GM19025 (cell line): Measurements from ENCODE around the gene MPZ.
A peak's percentile ranks its signal among the peaks of the same experiment; 100 is the strongest.
"Not testable (repeated sequence)": the region's sequence is repeated elsewhere in the genome, so short reads cannot be mapped to it uniquely, and the experiment has no call there.

ENCODE experiments used
- ATAC-seq: cut with Tn5 transposase; IDR thresholded peaks from one replicate; pipeline ENCODE4 v1.9.1; 2021; ENCODE audit warnings: mild to moderate bottlenecking, low read depth, moderate library complexity; ENCODE audit not compliant: unreplicated experiment

MPZ gene

DNA sequence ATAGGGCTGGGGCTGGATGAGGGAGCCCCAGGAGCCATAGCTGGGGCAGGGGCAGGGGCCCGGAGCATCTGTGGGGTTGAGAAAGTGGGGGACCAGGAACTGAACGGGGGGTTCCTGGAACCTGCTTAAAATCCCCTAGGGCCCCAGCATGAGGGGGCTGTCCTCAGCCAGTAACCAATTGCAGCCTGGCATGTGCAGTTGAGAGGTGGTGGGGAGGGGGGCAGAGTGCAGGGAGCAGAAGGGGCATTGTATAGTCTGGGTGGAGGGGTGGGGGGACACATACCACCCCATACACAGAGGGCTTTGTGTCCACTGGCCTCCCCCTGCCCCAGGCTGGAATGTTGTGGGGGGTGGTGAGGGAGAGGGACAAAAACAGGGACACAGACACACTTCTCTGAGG lies at the start of gene MPZ:
Gene MPZ (minus strand): TSS at position 101 of the 400 bp plus-strand sequence. CDS start 63 bp downstream, at position 38.
- ATAC-seq = no peak

DNA sequence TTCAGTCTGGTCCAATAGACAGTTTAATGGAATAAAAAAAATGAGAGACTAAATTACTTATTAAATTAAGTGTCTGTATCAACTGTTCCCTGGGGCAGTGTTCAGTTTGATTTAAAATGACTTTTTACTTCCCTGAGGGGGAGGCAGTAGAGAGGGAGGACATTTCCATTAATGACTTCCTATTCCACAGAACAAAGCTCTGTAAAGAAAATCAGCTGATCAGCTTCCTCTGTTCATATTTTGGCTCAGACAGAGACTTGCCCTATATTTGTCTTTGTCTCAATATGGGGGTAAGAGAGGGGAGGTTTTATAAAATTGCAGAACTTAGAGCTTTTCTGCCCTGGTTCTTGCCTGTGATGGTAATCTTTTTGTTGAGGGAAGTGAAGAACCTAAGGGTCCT lies 49.5 kb upstream of the MPZ start:
- ATAC-seq = no peak

DNA sequence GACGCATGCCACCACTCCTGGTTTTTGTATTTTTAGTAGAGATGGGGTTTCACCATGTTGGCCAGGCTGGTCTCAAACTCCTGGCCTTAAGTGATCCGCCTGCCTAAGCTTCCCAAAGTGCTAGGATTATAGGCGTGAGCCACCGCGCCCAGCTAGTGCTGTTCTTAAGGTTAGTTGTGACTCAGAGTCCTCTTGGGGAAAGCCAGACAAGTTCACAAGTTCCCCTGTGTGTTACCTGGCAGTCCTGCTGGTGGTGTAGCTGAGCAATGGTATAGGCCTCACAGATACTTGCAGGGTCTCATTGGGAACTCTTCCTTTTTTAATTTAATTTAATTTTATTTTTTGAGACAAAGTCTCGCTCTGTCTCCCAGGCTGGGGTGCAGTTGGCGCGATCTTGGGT lies 47.3 kb upstream of the MPZ start:
- ATAC-seq = no peak

DNA sequence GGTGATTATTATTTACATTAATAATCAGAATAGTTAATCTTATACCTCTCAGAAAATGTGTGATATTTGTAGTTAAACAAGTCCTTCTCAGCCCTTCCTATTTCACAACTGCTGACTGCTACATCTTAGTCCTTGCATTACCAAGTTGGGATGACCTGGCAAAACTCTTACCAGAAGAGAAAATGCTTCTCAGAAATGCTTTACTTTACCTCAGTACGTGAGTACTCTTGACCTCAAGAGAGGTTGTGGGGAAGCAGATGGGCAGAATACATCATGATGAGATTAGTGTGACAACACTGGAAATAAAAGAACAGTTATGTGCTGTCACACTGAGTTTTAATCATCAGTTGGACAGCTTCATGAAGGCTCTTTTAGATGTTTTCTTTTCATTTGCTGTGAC lies 41.7 kb upstream of the MPZ start:
- ATAC-seq = no peak

DNA sequence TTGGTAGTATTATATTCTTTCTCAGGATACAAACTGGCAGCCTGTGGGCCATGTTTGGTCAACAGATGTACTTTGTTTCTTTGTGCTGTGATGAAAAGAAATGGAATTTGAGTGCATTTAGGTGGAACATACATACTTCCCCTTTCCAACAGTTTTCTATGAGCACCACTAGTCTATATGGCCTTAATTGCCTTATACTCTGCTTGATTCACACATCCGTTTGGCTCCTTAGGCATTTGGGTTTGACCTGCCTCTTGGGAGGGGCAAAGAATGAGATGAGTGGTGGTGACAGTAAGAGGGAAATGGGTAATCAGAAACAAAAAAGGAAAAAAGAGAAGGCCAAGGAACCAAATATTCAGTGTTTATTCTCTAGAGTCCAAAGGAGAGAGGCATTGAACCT lies 40.9 kb upstream of the MPZ start:
- no peak for ATAC-seq

DNA sequence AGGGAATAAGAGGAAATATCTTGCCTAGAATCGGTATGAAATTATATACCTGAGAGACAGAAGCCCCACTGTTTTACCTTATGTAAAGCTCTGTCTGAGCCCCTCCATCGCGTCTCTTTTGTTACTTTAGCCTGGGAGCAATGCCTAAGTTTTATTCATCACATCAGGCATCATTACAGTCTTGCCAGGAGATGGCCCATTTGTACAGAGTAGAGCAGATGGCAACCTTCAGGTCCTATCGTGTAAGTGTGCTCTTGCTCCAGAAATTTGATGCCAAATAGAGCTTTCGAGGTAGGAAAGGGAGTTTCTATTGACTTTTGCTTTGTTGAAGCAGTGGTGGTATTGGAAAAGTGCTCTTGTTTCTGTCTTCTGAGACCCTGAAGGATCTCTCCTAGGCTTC lies 33.1 kb upstream of the MPZ start:
- no peak for ATAC-seq

DNA sequence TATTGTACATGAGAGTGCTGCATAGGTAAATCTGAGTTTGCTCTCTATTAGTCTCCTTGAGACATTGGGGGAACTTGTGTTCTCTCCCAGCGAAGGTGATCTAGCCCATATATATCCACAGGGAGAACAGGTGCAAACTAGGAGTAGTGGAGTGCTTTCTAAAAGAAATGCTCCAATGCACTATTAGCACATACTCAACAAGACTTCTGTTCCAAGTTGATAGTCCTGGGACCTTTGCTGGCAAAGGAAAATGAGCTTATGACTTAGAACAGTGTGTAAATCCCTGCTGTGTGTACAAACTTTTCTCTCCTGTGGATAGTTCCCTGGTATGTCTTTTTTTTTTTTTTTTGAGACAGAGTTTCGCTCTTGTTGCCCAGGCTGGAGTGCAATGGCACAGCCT lies 32.4 kb upstream of the MPZ start:
- no peak for ATAC-seq

DNA sequence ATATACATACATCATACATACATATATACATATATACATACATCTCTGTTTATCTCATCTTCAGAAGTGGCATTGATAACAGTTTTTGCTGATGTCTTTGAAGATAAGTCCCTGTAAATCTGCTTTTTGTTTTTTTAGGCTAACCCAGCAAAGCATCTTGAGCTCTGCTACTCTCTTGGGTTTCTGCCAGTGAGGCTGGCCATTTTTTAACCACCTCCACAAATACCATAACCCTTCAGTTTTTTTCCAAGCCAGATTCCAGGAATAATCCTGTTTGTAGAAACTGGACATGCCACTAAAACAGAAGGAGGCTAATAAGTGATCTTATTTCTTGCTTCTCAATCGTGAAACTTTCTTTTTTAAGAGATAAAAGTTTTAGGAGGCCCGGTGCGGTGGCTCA lies 26.0 kb upstream of the MPZ start:
- ATAC-seq = no peak

DNA sequence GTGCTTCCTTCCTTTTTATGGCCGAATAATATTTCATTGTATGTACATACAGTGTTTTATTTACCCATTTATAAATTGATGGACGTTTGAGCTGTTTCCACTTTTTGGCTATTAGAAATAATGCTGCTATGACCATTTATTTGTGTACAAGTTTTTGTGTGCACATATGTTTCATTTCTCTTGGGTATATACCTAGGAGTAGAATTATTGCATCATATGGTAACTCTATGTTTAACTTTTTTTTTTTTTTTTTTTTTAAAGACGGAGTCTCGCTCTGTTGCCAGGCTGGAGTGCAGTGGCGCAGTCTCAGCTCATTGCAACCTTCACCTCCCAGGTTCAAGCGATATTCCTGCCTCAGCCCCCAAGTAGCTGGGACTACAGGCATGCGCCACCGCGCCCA lies 23.4 kb upstream of the MPZ start:
- no peak for ATAC-seq

DNA sequence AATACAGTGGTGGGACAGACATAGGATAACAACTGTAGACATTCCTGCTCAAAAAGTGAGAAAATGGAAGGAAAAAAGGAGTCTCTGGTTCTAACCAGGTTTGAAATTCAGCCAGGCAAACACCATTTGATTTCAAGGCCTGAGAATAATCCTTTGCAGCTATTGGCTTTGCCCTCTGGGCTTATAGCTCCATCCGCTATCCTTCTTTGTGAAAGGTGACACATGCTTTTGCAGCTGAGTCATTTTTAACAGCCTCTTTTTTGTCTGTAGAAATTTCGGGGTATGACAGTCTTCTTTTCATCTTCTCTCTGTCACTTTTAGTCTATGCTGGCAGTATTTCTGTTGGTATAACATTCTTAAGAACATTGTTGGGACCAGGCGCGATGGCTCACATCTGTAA lies 20.6 kb upstream of the MPZ start:
- ATAC-seq = no peak

DNA sequence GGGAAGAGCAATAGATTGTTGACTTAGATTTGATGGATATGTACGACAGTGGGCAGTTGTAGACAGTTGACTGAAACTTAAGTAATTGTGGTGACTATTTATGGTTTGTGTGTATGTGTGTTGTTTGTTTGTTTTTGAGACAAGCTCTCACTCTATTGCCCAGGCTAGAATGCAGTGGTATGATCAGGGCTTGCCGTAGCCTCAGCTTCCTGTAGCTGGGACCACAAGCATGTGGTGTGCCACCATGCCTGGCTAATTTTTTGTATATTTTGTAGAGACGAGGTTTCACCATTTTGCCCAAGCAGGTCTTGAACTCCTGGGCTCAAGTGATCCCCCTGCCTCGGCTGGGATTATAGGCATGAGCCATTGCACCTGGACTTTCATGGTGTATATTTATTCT lies 14.3 kb upstream of the MPZ start:
- ATAC-seq = no peak

DNA sequence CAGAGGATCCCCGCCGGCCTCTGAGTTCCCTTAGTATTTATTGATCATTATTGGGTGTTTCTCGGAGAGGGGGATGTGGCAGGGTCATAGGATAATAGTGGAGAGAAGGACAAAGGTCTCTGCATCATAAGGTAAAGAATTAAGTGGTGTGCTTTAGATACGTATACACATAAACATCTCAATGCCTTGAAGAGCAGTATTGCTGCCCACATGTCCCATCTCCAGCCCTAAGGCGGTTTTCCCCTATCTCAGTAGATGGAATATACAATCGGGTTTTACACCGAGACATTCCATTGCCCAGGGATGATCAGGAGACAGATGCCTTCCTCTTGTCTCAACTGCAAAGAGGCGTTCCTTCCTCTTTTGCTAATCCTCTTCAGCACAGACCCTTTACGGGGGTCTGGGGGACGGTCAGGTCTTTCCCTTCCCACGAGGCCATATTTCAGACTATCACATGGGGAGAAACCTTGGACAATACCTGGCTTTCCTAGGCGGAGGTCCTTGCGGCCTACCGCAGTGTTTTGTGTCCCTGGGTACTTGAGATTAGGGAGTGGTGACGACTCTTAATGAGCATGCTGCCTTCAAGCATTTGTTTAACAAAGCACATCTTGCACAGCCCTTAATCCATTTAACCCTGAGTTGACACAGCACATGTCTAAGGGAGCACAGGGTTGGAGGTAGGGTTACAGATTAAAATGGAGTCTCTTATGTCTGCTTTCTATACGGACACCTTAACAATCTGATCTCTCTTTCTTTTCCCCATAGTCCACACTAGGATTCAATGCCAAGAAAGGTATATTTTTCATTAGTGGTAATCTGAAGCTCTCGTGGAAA lies 6.3 kb upstream of the MPZ start:
- ATAC-seq = not testable (repeated sequence)

DNA sequence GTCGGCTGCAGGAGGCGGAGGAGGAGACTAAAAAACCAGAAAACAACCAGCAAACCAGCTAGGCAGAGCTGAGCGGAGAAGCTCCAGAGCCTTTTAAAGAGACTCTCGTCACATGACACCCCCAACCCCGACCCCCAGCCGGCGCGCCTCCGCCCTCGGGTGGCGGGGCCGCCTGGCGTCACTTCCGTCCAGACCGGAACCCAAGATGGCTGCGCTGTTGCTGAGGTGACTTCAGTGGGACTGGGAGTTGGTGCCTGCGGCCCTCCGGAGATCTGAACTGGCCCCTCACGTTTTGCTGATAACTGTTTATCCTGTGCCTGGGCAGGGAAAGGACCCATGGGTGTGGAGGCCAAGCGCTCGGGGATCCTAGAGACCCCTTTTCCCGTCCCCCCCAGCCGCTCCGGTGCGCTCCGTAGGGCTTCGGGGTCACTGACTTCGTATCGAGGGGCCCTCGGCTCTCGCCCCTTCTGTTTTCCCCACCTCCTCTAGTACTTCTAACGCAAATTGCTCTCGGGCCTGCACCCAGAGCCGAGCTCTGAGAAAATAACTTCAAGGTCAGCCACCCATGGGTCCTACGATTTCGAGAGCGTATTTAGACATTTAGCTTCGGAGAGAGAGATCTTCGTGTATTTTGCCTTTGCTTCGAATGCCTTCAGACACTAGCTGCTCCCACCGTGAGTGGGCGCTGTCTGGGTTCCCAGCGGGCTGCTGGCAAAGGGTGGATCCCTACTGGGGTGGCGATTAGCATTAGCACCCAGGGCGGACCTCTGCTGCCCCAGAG lies 4.6 kb upstream of the MPZ start, which contains the start of gene SDHC:
Gene SDHC (plus strand): TSS at position 181 of the 781 bp plus-strand sequence. CDS start 25 bp downstream, at position 206.
- ATAC-seq = peak; percentile 96

DNA sequence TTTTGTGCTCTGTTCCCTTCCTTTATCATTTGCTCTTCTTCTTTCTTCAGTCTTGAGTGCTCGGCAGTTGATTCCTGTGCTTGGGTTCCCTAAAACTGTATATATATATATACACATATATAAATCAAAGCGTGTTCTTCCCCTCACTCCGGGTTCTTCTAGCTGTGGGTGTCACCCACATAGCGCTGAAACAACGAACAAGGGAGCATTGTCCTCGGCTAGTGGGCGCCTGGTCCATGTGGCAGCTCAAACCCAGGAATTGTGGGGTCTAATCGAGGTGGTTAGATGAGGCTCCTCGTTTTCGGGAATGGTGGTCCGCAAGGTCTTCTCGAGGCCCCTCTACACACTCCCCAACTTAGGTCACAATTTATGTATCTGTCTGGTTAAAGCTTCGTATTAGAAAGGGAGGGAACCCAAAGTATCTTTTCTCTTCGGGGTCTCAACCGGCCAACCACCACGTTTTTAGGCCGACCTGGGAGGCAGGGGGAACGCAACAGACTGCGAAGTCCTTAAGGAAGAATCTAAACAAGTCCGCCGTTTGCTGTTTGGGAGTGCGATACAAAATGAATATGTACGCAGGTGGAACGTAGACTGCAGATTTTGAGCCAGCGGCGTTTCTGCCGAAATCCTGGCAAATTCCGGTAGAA lies 3.9 kb upstream of the MPZ start:
- ATAC-seq = no peak

DNA sequence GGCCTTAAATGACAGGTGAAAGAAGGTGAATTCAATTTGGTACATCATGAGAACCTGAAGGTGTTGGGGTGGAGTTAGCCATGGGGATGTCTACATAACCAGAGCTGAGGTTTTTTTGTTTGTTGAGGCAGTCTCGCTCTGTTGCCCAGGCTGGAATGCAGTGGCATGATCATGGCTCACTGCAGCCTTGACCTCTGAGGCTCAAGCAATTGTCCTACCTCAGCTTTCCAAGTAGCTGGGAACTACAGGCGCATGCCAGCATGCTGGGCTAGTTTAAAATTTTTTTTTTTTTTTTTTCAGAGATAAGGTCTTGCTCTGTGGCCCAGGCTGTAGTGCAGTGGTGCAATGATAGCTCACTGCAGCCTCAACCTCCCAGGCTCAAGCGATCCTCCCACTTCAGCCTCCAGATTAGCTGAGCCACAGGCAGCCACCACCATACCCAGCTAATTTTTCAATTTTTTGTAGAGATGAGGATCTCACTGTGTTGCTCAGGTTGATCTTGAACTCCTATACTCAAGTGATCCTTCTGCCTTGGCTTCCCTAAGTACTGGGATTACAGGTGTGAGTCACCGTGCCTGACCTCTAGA lies 1.9 kb upstream of the MPZ start:
- ATAC-seq = no peak

DNA sequence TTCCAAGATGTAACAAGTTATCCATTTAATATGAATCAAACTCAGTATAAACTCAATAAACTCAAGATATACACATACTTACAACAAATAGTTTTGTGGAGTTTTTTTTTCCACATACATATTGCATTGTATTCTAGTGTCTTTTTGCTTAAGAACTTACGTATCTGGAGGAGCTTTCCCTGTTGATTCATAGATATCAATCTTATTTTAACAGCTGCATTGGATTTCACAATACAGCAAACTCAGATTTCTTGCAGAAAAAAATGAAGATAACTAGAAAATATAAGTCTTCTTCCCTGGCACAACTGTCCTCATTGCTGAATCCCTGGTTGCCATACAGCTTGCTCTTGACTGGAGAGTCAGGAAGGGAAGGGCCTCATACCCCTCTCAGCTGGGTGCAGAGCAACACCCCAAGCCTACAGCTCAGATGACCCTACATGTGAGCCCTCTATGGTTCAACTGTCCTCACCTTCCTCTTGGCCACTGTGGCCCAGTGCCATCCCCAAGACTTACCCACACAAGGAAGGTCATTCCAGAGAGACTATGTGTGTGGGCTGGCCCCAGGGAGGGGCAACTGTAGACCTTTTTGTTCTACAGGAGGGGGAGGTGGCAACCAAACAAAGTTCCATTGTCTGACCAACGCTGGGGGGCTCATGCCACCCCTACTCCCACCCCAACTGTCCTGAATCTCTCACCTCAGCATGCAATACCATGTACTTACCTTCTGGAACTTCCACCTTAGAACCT lies 1.7 kb downstream of the MPZ start:
- ATAC-seq = no peak

DNA sequence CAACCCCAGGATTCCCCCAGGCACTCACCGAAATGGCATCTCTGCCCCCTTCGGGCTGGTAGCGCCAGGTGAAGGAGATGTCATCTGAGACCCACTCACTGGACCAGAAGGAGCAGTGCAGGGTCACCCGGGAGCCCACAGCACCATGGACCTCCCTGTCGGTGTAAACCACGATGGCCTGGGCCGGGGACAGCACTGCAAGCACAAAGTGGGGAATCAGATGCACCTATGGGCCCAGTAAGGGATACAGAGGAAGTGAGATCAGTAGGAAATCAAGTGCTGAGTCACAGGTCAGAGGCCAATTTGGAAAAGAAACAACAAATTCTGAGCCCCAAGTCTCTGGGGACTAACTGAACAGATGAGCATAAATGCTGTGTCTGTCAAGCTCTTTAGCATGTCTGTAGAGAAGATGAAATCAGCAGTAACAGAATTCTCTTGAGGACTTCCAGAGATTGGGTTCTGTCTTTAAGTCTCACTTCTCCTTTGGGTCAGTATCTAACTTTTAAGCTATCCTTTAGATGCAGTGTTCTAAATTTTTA lies 2.5 kb downstream of the MPZ start:
- ATAC-seq = peak; percentile 36

DNA sequence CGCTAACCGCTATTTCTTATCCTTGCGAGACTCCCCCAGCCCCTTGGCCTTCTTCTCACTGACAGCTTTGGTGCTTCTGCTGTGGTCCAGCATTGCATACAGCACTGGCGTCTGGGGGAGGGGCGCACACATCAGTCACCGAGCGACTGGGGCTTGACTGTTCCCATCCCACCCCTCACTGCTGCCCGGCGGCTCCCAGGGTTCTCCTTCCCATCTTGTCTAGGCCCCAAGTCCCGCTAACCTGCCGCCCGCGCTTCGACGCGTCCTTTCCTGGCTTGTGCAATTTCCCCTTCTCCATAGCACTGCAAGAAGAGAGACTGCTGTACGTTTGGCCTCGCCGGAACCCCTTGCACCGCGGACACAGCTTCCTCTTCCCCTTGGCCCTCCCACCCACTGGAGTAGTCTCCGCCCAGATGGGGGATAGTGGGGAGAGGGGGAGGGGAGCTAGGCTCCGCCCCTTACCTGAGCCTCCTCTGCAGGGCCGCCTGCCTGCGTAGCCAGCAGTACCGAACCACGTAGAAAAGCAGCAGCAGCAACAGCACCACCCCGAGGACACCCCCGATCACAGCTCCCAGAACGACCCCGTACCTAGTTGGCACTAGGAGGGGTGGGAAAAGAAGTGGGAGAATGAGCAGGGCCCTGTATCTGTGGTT lies 3.8 kb downstream of the MPZ start:
- peak; percentile 77 for ATAC-seq
